ENCODE data around the gene HOMER3.
"Not testable (repeated sequence)": the region's sequence is repeated elsewhere in the genome, so short reads cannot be mapped to it uniquely, and the experiment has no call there.

HOMER3 gene

GRCh38 chr19:18922228-18922985 is 18.6 kb downstream of the HOMER3 start:
- no peak for DNase-seq

DNA sequence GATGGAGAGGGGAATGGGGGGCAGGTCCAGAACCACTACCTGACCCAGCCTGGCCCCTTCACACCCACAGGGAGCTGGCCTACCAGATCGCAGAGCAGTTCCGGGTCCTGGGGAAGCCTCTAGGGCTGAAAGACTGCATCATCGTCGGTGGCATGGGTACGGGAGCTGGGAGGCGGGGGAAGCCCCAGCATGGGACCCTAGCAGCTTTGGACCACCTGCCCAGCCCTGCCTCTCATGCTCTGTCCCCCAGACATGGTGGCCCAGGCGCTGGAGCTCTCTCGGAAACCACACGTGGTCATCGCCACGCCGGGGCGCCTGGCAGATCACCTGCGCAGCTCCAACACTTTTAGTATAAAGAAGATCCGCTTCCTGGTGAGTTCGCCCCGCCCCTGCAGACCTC is 19.4 kb downstream of the HOMER3 start:
- DNase-seq: no peak

- DNase-seq: no peak
Measured at GRCh38 chr19:18920400-18920799, 20.6 kb downstream of the HOMER3 start.

DNA sequence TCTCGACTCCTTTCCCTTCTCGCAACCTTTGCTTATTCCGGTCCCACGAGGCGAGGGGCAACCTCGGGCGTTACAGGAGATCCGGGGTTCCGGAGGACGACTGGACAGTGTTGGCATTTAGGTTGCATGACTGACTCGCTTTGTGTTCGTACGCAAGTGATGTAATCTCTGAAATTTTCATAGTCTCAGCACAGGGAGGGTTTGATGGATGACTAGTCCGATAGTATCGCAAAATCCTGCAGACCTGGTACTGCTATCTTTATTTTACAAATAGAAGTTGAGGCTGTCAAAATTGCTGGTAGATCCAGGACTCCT is 21.2 kb downstream of the HOMER3 start:
- no peak for DNase-seq

DNA sequence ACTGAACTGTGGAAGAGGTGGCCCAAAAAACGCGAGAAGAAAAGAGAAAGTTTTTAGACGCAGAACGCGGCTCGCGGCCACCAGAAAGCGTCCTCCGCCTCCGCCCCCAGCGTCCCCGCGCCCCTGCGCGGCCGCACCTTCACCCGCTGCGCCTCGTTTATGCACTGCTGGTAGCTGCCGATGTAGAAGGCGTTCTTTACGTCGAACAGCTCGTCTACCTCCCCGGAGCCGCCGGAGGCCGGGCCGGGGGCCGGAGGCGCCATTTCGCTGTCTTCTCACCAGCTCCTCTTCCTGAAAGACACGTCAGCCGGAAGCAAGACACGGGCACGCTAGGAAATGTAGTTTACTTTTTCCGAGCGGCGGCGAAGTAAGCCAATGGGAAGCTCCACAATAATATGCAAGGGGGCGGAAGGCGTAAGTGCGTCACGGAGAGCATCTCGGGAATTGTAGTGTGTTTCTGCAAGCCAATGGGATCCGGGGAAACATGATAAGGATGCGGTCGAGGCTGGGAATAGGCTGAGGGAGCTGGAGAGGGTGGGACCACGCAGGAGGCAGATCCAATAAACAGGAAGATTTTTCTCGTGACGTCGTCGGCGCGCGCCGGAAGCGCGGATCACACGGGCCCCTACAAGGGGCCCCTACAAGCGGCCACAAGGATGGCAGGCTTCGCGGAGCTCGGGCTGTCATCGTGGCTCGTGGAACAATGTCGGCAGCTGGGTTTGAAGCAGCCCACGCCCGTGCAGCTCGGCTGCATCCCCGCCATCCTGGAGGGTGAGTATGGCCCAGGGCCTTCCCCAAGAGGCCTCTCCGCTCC is 21.7 kb downstream of the HOMER3 start, which contains the start of the genes COPE and DDX49:
TSS of gene COPE (minus strand) at position 302 of the 814 bp plus-strand sequence. CDS start at position 263, 39 bp downstream.
TSS of gene DDX49 (plus strand) at position 630 of the 814 bp plus-strand sequence. CDS start at position 657, 27 bp downstream.
- peak; percentile 97 to 99 for DNase-seq

- DNase-seq: not testable (repeated sequence)
Measured at GRCh38 chr19:18917593-18917992, 23.4 kb downstream of the HOMER3 start.

GRCh38 chr19:18915639-18916038 is 25.4 kb downstream of the HOMER3 start:
- peak in 1 of 2 experiments; percentile 49 for DNase-seq

DNA sequence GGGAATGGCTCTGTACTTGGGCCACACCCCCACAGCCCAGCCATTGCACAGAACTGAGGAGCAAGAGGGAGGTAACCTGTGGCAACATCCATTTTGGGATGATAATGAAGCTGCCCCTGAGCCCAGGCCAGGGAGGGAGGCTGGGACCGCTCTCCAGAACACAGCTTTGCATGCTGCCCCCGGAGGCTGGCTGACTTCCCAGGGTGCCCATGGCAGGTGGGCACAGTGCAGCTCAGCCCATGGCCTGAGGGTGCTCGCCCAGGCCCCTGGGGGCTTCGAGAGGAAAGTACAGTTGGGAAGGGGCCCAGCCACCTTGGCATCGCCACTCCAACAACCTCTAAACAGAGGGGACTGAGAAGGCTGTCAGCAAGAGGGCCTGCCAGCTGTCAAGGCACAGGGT is 27.6 kb downstream of the HOMER3 start:
- DNase-seq: no peak

GRCh38 chr19:18912933-18913332 is 28.1 kb downstream of the HOMER3 start:
- no peak for DNase-seq

- DNase-seq: no peak
Measured at GRCh38 chr19:18910801-18911436, 30.1 kb downstream of the HOMER3 start.

DNA sequence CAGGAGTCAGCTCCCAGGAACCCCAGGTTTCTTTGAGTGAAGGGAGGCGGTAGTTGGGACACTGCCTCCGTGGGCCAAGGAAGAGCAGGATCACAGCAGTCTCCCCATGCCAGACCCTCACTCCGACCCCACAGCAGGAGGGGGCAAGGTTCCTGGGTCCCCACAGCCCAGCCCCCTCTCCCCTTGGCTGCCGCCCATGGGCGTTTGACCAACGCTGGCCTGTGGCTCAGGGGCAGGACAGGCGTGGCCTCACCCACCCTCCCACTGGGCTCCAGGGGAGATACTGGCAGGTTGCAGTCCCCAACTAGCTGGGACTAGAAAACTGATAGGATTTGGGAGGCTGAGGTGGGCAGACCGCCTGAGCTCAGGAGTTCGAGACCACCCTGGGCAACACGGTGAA is 31.0 kb downstream of the HOMER3 start:
- no peak for DNase-seq

DNA sequence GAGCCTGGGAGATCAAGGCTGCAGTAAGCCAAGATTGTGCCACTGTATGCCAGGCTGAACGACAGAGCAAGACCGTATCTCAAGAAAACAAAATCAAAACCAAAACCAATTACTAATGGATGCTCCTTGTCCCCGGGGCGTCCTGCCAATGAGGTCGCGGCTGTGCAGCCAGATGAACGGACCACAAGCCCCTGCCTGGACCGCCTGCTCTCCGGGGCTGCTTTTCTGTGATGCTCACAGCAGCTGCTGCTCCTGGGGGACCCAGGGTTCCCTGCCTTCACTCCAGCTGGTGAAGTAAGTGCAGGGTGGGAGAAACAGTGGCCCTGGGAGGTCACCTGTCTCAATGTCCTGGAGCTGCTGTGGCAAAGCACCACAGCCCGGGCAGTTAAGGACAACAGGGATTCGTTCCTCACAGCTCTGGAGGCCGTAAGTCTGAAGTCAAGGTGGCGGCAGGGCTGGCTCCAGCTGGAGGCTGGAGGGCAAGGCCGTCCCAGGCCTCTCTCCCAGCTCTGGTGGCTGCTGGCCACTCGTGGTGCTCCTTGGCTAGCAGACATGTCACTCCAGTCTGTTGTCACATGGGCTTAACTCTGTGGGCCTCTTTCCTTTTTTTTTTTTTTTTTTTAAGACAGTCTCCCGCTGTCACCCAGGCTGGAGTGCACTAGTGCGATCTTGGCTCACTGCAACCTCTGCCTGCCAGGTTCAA is 31.9 kb downstream of the HOMER3 start:
- no peak for DNase-seq

DNA sequence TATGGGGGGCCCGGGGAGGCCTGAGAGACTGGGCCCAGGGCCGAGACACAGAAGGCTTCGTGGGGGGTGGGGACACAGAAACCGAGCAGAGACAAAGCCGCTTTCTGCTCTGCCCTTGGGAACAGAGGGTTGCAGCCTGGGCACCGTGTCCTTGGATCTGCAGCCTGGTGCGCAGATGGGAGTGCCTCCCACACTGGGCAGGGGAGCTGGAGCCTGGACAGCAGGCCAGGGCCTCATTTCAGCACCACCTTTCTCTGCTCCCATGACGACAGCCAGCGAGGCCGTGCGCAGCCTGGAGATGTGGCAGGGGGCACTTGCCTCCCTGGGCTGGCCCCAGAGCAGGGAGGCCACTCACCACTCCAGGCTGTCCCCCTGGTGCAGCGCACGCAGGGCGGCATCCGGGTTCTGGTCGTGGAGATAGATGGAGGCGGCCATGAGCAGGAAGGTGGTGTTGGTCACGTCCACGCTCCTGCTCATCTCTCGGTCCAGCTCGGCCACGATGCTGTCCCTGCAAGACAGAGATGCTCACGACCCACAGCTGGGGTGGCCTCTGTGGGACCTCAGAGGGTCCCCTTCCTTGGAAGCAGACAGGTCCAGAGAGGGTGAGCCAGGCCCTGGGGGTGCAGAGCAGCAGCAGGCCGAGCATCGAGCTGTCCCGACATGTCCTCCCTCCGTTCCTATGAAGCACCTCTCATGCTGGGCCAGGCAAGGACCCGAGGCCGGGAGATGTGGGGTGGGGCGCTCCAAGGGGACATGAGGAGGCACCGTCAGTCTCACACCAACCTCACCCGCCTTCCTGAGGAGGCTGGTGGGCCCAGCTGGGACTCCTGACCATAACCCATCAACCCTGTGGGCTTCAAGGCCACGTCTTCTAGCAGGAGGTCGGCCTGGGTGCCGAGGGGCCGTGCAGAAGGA is 34.2 kb downstream of the HOMER3 start:
- no peak for DNase-seq

DNA sequence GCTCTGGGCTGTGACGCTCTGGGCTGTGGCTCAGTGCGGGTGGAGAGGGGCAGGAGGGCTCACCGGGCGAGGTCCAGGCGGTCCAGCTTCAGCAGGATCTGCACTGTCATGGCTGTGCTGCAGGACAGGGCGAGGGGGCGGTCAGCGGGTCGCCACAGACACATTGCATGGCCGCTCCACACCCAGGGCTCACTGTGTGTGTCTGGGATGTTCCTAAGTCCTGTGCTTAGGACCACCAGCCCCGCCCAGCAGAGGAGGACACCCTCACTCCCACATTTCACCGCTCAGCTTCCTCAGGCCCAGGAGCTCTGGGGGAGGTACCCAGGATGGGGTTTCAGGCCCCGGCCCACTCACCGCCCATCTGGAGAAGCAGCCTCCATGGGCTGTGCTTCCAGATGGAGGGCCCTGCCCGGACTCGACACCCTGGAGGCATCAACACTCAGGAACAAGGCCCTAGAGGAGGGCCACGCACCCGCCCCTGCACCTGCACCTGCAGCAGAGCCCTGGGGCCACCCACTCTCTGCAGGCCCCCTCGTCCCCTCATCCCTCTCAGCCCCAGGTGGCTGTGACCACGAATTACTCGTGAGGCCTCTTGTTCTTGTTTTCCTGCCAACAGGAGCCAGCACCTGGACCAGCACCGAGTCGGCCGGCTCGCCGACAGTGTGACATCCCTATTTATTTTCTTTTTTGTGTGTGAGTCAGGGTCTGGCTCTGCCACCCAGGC is 35.3 kb downstream of the HOMER3 start:
- DNase-seq: no peak

GRCh38 chr19:18905058-18905456 is 36.0 kb downstream of the HOMER3 start:
- no peak for DNase-seq

DNA sequence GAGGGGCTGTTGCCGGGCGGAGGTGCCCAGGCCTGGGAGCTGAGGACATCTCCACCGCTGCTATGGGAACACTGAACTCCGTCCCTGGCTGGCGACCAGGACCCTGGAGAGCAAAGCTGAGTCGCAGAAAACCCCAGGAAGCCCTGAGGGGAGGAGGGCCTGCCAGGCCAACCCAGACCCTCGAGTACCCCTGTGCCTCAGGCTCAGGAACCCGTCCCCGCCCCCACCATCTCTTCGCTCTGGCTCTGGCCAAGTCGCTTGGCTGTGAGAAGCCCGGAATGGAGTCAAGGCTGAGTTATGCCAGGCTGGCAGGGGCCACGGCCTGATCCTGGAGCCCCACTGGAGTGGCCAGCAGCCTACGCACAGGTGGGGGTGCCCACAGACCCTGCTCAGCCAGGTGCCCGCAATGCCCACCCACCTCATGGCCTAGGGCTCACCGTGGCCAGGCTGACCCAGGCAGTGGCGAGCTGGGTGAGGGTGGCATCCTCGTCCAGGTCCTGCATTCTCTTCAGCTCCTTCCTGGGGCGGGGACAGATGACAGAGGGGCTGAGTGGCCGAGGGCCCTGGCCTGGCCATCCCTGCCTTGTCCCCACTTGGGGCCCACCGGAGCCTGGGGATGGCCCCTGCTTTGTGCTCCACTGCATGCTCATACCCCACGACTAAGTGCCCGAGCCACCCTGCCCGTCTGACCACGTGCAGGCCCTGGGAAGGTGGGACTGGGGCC is 36.5 kb downstream of the HOMER3 start:
- DNase-seq: no peak

DNA sequence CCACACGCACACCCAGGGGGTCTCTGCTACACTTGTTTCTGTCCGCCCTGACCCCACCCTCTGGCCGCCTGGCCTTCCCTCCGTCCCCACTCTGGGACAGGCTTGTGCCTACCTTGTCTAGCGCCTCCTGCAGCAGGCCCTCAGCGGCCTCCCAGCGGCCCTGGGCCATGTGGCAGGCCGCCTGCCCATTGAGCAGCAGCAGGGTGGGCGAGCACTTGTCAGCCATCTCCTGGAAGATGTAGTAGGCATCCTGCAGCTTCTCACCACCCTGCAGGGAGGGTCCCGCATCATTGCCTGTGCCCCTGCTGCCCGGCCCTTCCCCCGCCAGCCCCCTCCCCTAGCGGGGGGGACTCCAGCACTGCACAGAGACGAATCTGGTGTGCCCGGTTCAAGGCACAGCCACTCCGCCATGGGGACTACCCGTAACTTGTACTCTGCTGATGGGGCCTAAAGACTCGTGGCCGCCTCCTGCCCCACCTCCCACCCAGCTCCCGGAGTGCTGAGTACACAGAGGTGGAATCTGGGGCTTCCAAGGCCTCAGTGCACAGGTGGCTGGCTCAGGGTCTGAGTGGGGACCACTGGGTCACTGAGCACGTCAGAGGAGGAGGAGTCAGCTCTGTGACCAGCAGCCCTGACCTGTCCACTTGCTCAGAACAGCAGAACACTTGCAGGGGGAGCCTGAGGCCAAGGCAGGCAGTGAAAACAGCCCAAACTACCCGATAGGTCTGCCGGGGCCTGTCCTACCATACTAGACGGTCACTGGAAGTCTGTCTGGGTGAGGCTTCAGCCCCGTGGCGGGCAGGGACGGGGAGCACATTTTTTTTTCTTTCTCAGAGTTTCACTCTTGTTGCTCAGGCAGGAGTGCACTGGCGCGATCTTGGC is 37.6 kb downstream of the HOMER3 start:
- no peak for DNase-seq

DNA sequence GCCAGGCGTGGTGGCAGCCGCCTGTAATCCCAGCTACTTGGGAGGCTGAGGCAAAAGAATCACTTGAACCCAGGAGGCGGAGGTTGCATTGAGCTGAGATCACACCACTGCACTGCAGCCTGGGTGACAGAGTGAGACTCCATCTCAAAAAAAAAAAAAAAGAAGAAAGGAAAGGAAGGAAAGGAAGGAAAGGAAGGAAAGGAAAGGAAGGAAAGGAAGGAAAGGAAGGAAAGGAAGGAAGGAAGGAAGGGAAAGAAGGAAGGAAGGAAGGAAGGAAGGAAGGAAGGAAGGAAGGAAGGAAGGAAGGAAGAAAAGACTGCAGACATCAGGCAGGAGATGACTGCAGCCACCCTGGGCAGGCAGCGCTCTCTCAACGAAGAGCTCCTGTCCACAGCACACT is 38.5 kb downstream of the HOMER3 start:
- DNase-seq: not testable (repeated sequence)

DNA sequence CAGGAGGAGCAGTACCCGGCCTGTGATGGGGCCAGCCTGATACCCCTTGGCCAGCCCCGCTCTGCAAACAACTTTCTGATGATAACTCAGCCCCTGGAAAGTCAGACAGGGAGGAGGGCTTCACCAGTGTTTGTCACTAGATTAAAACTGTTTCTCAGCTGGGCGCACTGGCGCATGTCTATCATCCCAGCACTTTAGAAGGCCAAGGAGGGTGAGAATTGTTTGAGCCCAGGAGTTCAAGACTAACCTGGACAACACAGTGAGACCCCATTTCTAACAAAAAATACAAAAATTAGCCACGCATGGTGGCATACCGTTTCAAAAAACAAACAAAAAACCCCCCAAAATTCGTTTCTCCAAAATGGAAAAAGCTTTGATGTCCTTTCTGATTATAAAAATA is 39.5 kb downstream of the HOMER3 start:
- DNase-seq: no peak
